ENCODE measurements around the gene RAC3. TPM values are rescaled to one million over a fixed set of nuclear protein-coding genes. Genes with fewer than 3 reads are reported as not detected.

The RAC3 gene
- total RNA-seq, 1 donor, result 1.8 TPM

- H4K20me1 ChIP-seq (ENCODE audit: insufficient read depth, low read length), result peaks cover 7% of the 10 kb centered on the region
- no peaks in the 10 kb centered on the region for H3K27me3 ChIP-seq (ENCODE audit: insufficient read depth, low read length)
- H3K36me3 ChIP-seq (ENCODE audit: insufficient read depth, low read length), result no peaks in the 10 kb centered on the region
- peaks cover 47% of the 10 kb centered on the region for H3K4me1 ChIP-seq (ENCODE audit: insufficient read depth, low read length)
- H3K27ac ChIP-seq (ENCODE audit: low read depth, low read length), result peak overlapping the region; percentile 81
- H3K4me3 ChIP-seq (ENCODE audit: insufficient read depth, low read length), result peak overlapping the region; percentile 57
- peaks cover 3% of the 10 kb centered on the region for H3K79me2 ChIP-seq (ENCODE audit: insufficient read depth, low read length)
- H2AFZ ChIP-seq (ENCODE audit: low read length), result peak overlapping the region; percentile 87
- no peaks in the 10 kb centered on the region for H3K9me3 ChIP-seq (ENCODE audit: low read depth, low read length)
- DNase-seq (ENCODE audit: insufficient read length, low spot score, missing footprints), result peak; percentile 100
- TF ChIP-seq, protein P1, sequence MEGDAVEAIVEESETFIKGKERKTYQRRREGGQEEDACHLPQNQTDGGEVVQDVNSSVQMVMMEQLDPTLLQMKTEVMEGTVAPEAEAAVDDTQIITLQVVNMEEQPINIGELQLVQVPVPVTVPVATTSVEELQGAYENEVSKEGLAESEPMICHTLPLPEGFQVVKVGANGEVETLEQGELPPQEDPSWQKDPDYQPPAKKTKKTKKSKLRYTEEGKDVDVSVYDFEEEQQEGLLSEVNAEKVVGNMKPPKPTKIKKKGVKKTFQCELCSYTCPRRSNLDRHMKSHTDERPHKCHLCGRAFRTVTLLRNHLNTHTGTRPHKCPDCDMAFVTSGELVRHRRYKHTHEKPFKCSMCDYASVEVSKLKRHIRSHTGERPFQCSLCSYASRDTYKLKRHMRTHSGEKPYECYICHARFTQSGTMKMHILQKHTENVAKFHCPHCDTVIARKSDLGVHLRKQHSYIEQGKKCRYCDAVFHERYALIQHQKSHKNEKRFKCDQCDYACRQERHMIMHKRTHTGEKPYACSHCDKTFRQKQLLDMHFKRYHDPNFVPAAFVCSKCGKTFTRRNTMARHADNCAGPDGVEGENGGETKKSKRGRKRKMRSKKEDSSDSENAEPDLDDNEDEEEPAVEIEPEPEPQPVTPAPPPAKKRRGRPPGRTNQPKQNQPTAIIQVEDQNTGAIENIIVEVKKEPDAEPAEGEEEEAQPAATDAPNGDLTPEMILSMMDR (IDR thresholded peaks at IDR 0.05; ENCODE audit: extremely low read depth, low read depth, low read length), result peak; percentile 6
- peak overlapping the region; percentile 71 for H3K4me2 ChIP-seq (ENCODE audit: insufficient read depth, low read length)
Measured at GRCh38 chr17:82003411-82004381, 27.8 kb upstream of the RAC3 start.

DNA sequence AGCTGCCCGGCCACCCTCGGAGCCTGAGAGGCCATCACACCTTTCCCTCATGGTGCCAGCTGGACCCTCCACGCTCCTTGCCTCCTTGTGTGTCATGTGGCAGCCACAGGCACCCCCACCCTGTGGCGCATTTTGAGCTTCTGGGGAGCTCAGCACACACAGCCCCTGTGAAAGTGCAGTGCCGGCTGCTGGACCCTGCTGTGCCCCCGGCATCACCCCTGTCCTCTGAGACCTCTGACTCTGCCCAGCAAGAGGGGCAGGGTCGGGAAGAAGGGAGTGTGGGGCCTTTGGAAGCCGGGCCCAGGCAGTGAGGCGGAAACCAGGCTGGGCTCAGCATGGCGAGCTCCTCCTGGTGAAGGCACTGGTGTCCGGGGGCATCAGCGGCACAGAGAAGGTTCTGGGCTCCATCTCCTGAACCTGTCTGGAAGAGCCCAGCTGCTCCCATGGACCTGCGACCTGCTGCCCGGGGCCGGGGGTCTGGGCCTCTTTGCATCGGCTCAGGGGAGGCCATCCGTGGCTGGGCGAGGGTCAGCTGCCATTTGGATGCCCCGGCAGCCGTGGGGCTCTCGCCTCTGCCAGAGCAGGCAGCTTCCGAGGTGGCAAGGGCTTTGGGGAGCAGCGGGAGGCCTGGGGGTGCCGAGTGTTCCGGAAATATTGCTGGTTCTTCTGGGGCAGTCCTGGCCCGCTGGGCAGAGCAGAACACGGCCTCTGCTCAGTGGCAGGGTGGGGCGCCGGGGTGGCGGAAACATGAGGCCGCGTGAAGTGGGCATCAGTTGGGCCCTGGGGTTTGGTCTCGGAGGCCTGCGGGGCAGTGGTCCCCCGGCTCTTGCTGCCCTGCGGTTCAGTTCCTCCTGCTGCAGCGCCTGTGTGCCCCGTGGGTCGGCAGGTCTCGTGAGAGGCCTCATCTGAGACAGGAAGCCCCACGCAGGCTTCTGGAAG, 26.7 kb upstream of the RAC3 start:
- no peak for DNase-seq (ENCODE audit: insufficient read length, low spot score, missing footprints)
- Histone ChIP-seq H4K20me1 (ENCODE audit: insufficient read depth, low read length) (peaks cover 9% of the 10 kb centered on the region), H3K4me2 (ENCODE audit: insufficient read depth, low read length) (peak overlapping the region; percentile 20), H3K79me2 (ENCODE audit: insufficient read depth, low read length) (peaks cover 2% of the 10 kb centered on the region), H3K36me3 (ENCODE audit: insufficient read depth, low read length) (no peaks in the 10 kb centered on the region), H3K4me3 (ENCODE audit: insufficient read depth, low read length) (no peak overlapping the region), H3K4me1 (ENCODE audit: insufficient read depth, low read length) (peaks cover 47% of the 10 kb centered on the region), H3K27ac (ENCODE audit: low read depth, low read length) (peak overlapping the region; percentile 50), H3K27me3 (ENCODE audit: insufficient read depth, low read length) (no peaks in the 10 kb centered on the region), H2AFZ (ENCODE audit: low read length) (no peak overlapping the region), H3K9me3 (ENCODE audit: low read depth, low read length) (no peaks in the 10 kb centered on the region)
- TF ChIP-seq, protein P1 (IDR thresholded peaks at IDR 0.05; ENCODE audit: extremely low read depth, low read depth, low read length), result no peak

GRCh38 chr17:82005701-82006348, 25.7 kb upstream of the RAC3 start:
- Histone ChIP-seq H3K9me3 (ENCODE audit: low read depth, low read length) (no peaks in the 10 kb centered on the region), H4K20me1 (ENCODE audit: insufficient read depth, low read length) (peaks cover 9% of the 10 kb centered on the region), H3K4me2 (ENCODE audit: insufficient read depth, low read length) (no peak overlapping the region), H3K36me3 (ENCODE audit: insufficient read depth, low read length) (no peaks in the 10 kb centered on the region), H3K27me3 (ENCODE audit: insufficient read depth, low read length) (no peaks in the 10 kb centered on the region), H3K4me3 (ENCODE audit: insufficient read depth, low read length) (no peak overlapping the region), H3K79me2 (ENCODE audit: insufficient read depth, low read length) (no peaks in the 10 kb centered on the region), H3K4me1 (ENCODE audit: insufficient read depth, low read length) (peaks cover 47% of the 10 kb centered on the region), H3K27ac (ENCODE audit: low read depth, low read length) (no peak overlapping the region), H2AFZ (ENCODE audit: low read length) (no peak overlapping the region)
- no peak for DNase-seq (ENCODE audit: insufficient read length, low spot score, missing footprints)
- TF ChIP-seq, protein P1 (IDR thresholded peaks at IDR 0.05; ENCODE audit: extremely low read depth, low read depth, low read length), result no peak

Measured in osteoblast (primary cell).